Measurements from ENCODE around the gene SPRR1B. TPM values are rescaled to one million over a fixed set of nuclear protein-coding genes. Genes with fewer than 3 reads are reported as not detected.

The SPRR1B gene
- total and polyA plus RNA-seq, 9 of the 15 experiments (the other 6 are each of a cell fraction or from before 2014, with no cell fraction given), result not detected

- intact Hi-C loops (cut with micrococcal nuclease), result no loop called here
- H3K9me1 ChIP-seq (ENCODE audit: control insufficient read depth, insufficient read depth, low read length), result no peaks in the 10 kb centered on the region
- BruUV-seq (replicated peaks), result no TSS peak
- H3K4me2 ChIP-seq (ENCODE audit: insufficient read depth, low read length), result no peak overlapping the region
- 3% methylated on average over 5 of the region's 5 CpGs for WGBS (ENCODE audit: insufficient coverage, low coverage, missing lambda C conversion rate)
- H2AFZ ChIP-seq (ENCODE audit: low read depth, low read length), result no peak overlapping the region
- POLR2A ChIA-PET, result interaction anchor here (1.1 kb wide), 1 partner anchor 17 kb away, joined by 3 read pairs; no protein-coding TSS in a partner anchor
- no peaks in the 10 kb centered on the region for H3K9me3 ChIP-seq (replicated peaks; ENCODE audit: control insufficient read depth, insufficient read depth, low read depth, low read length)
- no peaks in the 10 kb centered on the region for H3K4me1 ChIP-seq (replicated peaks in 1 of 2; ENCODE audit: control insufficient read depth in 2 of 2, insufficient read depth in 2 of 2, low read length in 2 of 2)
- no peak overlapping the region for H3K27ac ChIP-seq (ENCODE audit: extremely low read depth, low read depth, low read length)
- ATAC-seq (no peak), FAIRE-seq (no peak), DNase-seq (ENCODE audit: extremely low read depth in 1 of 4, low spot score in 3 of 4) (no peak)
- TF ChIP-seq ARID4B (CRISPR knock-in tag; IDR thresholded peaks at IDR 0.05) (no peak), CEBPB (tag; IDR thresholded peaks at IDR 0.05) (no peak)
- H3K79me2 ChIP-seq (ENCODE audit: control insufficient read depth, insufficient read depth, low read length), result no peaks in the 10 kb centered on the region
- H3K27me3 ChIP-seq (ENCODE audit: control insufficient read depth in 2 of 2, insufficient read depth in 2 of 2, low read length in 2 of 2), result peaks cover 2 to 18% of the 10 kb centered on the region in 2 experiments; a peak in 2 of 5 replicates
- CTCF ChIA-PET (ENCODE audit: low intra/inter-chr PET ratio), result no interaction called here
- H4K20me1 ChIP-seq (replicated peaks; ENCODE audit: control insufficient read depth, insufficient read depth, low read length), result no peaks in the 10 kb centered on the region
- no peak overlapping the region for H3K4me3 ChIP-seq
- in situ Hi-C loops (cut with MboI), result no loop called here
- H3K36me3 ChIP-seq (ENCODE audit: control insufficient read depth, insufficient read depth, low read length), result no peaks in the 10 kb centered on the region
- H3K9ac ChIP-seq (ENCODE audit: insufficient read depth in 1 of 2, low read depth in 2 of 2, low read length in 2 of 2), result no peak overlapping the region
Measured at GRCh38 chr1:152996633-152997400, 34.2 kb upstream of the SPRR1B start.
